Measurements from ENCODE around the gene TECTA. TPM values are rescaled to one million over a fixed set of nuclear protein-coding genes. Genes with fewer than 3 reads are reported as not detected.

Gene TECTA
- total and polyA plus RNA-seq, 2 experiments from 2014 or later = 1.5 to 5.2 TPM

- no peak for DNase-seq (ENCODE audit: low read depth in 1 of 2, low spot score in 1 of 2)
- H3K4me1 ChIP-seq (ENCODE audit: low read depth) = no peaks in the 10 kb centered on the region
- no peaks in the 10 kb centered on the region for H3K9me3 ChIP-seq (ENCODE audit: low read depth)
- no peak overlapping the region for H3K4me3 ChIP-seq
- H3K36me3 ChIP-seq = no peaks in the 10 kb centered on the region
- TF ChIP-seq CTCF (IDR thresholded peaks at IDR 0.05; ENCODE audit: low read depth, low read length) = no peak
- no peaks in the 10 kb centered on the region for H3K27me3 ChIP-seq
- H3K27ac ChIP-seq = no peak overlapping the region
Observed at GRCh38 chr11:121211626-121212025, 110.6 kb downstream of the TECTA start.

DNA sequence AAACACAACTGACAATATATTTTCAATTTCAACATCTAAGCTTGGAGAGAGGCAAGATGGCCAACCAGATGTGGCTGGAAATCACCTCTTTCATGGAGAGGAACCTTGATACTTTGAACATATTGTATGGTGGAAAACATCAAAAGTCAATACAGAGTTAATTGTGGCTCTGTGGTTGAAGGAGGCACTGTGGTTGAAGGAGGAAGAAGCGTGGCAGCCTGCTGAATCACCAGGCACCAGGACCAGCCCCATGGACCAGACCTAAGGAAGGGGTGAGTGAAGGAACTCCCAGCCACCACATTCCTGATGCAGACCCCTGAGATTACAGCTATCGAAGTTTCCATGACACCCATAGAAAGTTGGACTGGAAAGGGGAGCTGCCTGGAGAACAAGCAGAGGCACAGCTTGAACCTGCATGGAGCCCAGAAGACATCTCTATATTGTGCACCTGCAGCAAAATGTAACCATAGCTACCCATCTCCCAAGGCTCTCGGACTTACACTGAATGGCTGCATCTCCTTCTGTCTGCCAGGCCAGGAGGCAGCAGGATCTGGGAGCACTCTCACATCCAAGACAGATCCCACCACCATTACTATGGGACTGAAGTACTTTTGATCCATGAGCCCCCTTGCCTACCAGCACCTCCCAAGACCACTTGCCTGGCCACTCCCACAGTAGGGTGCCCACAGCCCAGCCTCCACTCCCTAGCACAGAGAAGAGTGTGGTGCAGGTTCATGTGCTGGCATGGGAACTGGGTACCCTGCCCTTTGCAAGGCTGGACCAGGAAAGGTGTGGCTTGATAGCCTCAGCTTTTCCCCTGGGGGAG lies 111.7 kb downstream of the TECTA start:
- DNase-seq (ENCODE audit: low read depth in 1 of 2, low spot score in 1 of 2) = no peak

DNA sequence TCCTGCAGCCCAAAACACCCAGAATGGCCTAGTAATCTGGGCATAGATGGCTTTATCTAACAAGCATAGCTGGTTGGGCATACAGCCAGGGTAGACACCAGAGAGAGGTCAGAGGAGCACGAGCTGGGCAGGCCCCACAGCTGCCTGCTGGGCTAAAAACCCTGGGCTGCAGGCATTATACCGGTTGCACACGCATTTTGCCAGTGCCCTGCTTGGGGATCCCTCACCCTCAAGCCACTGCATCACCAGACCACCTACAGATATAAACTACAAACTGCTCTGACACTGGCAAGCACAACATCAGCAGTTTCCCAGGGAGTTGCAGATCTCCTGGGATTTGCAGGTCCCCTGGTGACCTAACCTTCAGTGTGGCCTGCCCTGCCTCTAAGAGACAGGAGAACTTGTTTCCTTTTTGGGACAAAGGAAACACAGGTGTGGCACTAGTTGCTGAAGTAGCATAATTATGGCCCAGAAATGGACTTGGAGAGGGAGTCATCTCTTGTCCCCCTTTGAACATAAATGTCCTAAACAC lies 112.4 kb downstream of the TECTA start:
- H3K4me3 ChIP-seq = no peak overlapping the region
- TF ChIP-seq CTCF (IDR thresholded peaks at IDR 0.05; ENCODE audit: low read depth, low read length) = no peak
- H3K27ac ChIP-seq = no peak overlapping the region
- no peaks in the 10 kb centered on the region for H3K27me3 ChIP-seq
- H3K36me3 ChIP-seq = no peaks in the 10 kb centered on the region
- H3K9me3 ChIP-seq (ENCODE audit: low read depth) = no peaks in the 10 kb centered on the region
- DNase-seq (ENCODE audit: low read depth in 1 of 2, low spot score in 1 of 2) = no peak
- H3K4me1 ChIP-seq (ENCODE audit: low read depth) = no peaks in the 10 kb centered on the region

More for the DNA sequence above, 111.7 kb downstream of the TECTA start:
- Histone ChIP-seq H3K36me3 (no peaks in the 10 kb centered on the region), H3K4me3 (no peak overlapping the region), H3K27ac (no peak overlapping the region), H3K9me3 (ENCODE audit: low read depth) (no peaks in the 10 kb centered on the region), H3K27me3 (no peaks in the 10 kb centered on the region), H3K4me1 (ENCODE audit: low read depth) (no peaks in the 10 kb centered on the region)
- no peak for TF ChIP-seq CTCF (IDR thresholded peaks at IDR 0.05; ENCODE audit: low read depth, low read length)

- H3K9me3 ChIP-seq (ENCODE audit: low read depth) = no peaks in the 10 kb centered on the region
- H3K4me1 ChIP-seq (ENCODE audit: low read depth) = no peaks in the 10 kb centered on the region
- no peak for TF ChIP-seq CTCF (IDR thresholded peaks at IDR 0.05; ENCODE audit: low read depth, low read length)
- H3K4me3 ChIP-seq = no peak overlapping the region
- H3K36me3 ChIP-seq = no peaks in the 10 kb centered on the region
- DNase-seq (ENCODE audit: low read depth in 1 of 2, low spot score in 1 of 2) = no peak
- no peaks in the 10 kb centered on the region for H3K27me3 ChIP-seq
- no peak overlapping the region for H3K27ac ChIP-seq
Observed at GRCh38 chr11:121214861-121215260, 113.8 kb downstream of the TECTA start.

DNA sequence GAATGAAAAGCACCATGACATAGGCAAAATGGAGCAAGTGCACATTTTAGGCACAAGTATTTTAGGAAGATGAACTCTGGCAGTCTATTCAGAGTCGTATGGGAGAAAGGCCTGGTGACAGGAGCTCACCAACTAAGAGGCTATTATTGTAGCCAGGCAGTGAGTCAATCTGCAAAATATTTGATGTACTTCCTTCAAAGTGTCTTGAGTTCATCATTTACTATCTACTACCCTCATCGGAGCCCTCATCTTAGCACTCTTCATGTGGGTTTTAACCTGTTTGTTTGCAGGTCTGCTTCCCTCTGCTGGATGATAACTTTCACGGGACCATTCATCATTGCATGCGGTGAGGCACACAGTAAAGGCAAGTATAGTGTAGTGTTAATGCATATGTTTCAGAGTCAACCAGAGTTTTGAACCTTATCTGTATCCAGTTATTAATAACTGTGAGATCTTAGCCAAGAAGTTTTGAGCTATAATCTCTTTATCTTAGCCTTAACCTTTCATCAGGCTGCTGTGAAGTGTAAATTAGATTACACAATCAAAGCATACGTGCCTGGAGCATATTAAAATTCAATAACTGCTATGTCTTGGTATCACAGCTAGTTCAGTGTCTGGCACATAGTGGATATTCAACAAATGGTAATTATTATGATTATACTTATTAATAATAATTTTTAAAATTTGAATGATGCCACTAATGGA lies 120.6 kb downstream of the TECTA start:
- no peaks in the 10 kb centered on the region for H3K36me3 ChIP-seq
- H3K27ac ChIP-seq = no peak overlapping the region
- no peak for DNase-seq (ENCODE audit: low read depth in 1 of 2, low spot score in 1 of 2)
- TF ChIP-seq CTCF (IDR thresholded peaks at IDR 0.05; ENCODE audit: low read depth, low read length) = no peak
- H3K4me1 ChIP-seq (ENCODE audit: low read depth) = peaks cover 20% of the 10 kb centered on the region
- no peaks in the 10 kb centered on the region for H3K27me3 ChIP-seq
- H3K9me3 ChIP-seq (ENCODE audit: low read depth) = no peaks in the 10 kb centered on the region
- no peak overlapping the region for H3K4me3 ChIP-seq
